Caco-2 (cell line): ENCODE results near the gene SLC31A2. TPM values are rescaled to one million over a fixed set of nuclear protein-coding genes. Genes with fewer than 3 reads are reported as not detected.

Source experiments
- BruUV-seq: library from RNA; stranded (reverse); fragments of 400-500 nt; replicated peaks from 2 replicates; lab custom pipeline; 2021; lab: Mats Ljungman, UMichigan
- CTCF ChIA-PET: fragments of 300-600 bp; sonication (Branson Sonifier 250); formaldehyde crosslinking; loops from one replicate; lab custom pipeline; 2022; ENCODE audit warnings: antibody characterized with exemption; lab: Charles Lee
- POLR2A ChIA-PET: fragments of 300-600 bp; sonication (Branson Sonifier 250); formaldehyde crosslinking; loops from one replicate; lab custom pipeline; 2022; ENCODE audit warnings: antibody characterized with exemption; lab: Charles Lee
- DNase-seq, 2 experiments: peaks; one replicate each; pipeline versions ENCODE4 v3.0.0 to v3.0.0-alpha.2; 2020 to 2022
- H3K27me3 ChIP-seq: replicated peaks from 2 replicates; pipeline ENCODE4 v1.6.0; 2011; ENCODE audit warnings: low read length; ENCODE audit not compliant: control insufficient read depth, insufficient read depth
- H3K36me3 ChIP-seq: 2 replicates; pipeline ENCODE4 v1.5.1; 2011; ENCODE audit warnings: low read length; ENCODE audit not compliant: control insufficient read depth, insufficient read depth
- H3K4me1 ChIP-seq: fragments of 250-450 bp; sonication (Bioruptor Pico); 2 replicates; pipeline ENCODE4 v1.5.1; 2020; ENCODE audit warnings: mild to moderate bottlenecking
- H3K4me3 ChIP-seq: 2 replicates; pipeline ENCODE4 v1.5.1; 2011; ENCODE audit warnings: low read depth, mild to moderate bottlenecking, control low read depth, low read length
- H3K9me3 ChIP-seq: fragments of 250-450 bp; sonication (Bioruptor Pico); 2 replicates; pipeline ENCODE4 v1.5.1; 2020; ENCODE audit warnings: mild to moderate bottlenecking, moderate library complexity
- H3K27ac Mint-ChIP-seq: one replicate; pipeline ENCODE4 v1.8.0; 2022; ENCODE audit warnings: mixed read lengths; ENCODE audit not compliant: unreplicated experiment
- H3K27me3 Mint-ChIP-seq: one replicate; pipeline ENCODE4 v1.8.0; 2022; ENCODE audit warnings: mixed read lengths; ENCODE audit not compliant: insufficient read depth, unreplicated experiment
- H3K36me3 Mint-ChIP-seq: one replicate; pipeline ENCODE4 v1.8.0; 2022; ENCODE audit warnings: mild to moderate bottlenecking, mixed read lengths; ENCODE audit not compliant: insufficient read depth, unreplicated experiment
- H3K4me1 Mint-ChIP-seq: one replicate; pipeline ENCODE4 v1.8.0; 2022; ENCODE audit warnings: low read depth, mixed read lengths; ENCODE audit not compliant: unreplicated experiment
- H3K4me3 Mint-ChIP-seq: one replicate; pipeline ENCODE4 v1.8.0; 2022; ENCODE audit warnings: mild to moderate bottlenecking, moderate library complexity, mixed read lengths; ENCODE audit not compliant: unreplicated experiment
- H3K9me3 Mint-ChIP-seq: one replicate; pipeline ENCODE4 v1.8.0; 2022; ENCODE audit warnings: mixed read lengths; ENCODE audit not compliant: unreplicated experiment
- intact Hi-C: fragments of 100-400 bp; cut with micrococcal nuclease; formaldehyde crosslinking; loops from one replicate; pipeline ENCODE4 v1.10.0; 2022; ENCODE audit not compliant: unreplicated experiment
- total RNA-seq: library from RNA; stranded (reverse); gene quantifications from 2 replicates; pipeline ENCODE4 v1.2.3, GENCODE V29; 2022
- TF ChIP-seq, protein P1 (sequence below), 2 experiments: fragments of 200-600 bp in 1 of 2; IDR thresholded peaks; 1 replicate in 1 of 2; 2 replicates in 1 of 2; pipeline versions ENCODE4 v1.5.1 to v1.8.0; 2011 to 2022; ENCODE audit warnings: antibody characterized with exemption in 1 of 2, control low read depth in 1 of 2, inconsistent platforms in 1 of 2, low read depth in 1 of 2, low read length in 1 of 2, mild to moderate bottlenecking in 1 of 2, moderate library complexity in 1 of 2; ENCODE audit not compliant: insufficient read depth in 1 of 2, severe bottlenecking in 1 of 2, unreplicated experiment in 1 of 2

Gene SLC31A2
- total RNA-seq, 1 experiment from 2014 or later, result 5.1 TPM

DNA sequence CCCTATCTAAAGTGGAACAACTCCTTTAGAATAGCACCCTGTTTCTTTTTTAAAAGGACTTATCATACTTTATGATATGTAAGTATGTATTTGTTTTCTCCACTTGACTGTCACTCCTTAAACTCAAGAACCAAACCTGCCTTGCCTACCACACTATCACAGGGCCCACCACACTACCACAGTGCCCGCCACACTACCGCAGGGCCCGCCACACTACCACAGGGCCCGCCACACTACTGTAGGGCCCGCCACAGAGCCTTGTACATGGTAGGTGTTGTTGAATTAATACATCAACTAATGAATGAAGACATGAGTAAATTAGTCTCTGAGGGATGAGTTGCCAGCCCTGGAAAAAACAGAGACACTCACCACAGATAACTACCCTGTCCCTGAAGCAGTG, 18.0 kb downstream of the SLC31A2 start:
- H3K9me3 ChIP-seq, result no peaks in the 10 kb centered on the region
- ChIA-PET POLR2A (no interaction called here), CTCF (interaction anchor here (0.6 kb wide), 1 partner anchor 35 kb away, joined by 3 read pairs; no protein-coding TSS in a partner anchor)
- intact Hi-C loops, result no loop called here
- Mint-ChIP-seq H3K4me1 (no peaks in the 10 kb centered on the region), H3K27ac (no peak overlapping the region), H3K27me3 (no peaks in the 10 kb centered on the region), H3K9me3 (no peaks in the 10 kb centered on the region), H3K4me3 (no peak overlapping the region), H3K36me3 (peaks cover 51% of the 10 kb centered on the region)
- no peak for DNase-seq
- H3K4me3 ChIP-seq, result no peak overlapping the region
- TF ChIP-seq, protein P1, sequence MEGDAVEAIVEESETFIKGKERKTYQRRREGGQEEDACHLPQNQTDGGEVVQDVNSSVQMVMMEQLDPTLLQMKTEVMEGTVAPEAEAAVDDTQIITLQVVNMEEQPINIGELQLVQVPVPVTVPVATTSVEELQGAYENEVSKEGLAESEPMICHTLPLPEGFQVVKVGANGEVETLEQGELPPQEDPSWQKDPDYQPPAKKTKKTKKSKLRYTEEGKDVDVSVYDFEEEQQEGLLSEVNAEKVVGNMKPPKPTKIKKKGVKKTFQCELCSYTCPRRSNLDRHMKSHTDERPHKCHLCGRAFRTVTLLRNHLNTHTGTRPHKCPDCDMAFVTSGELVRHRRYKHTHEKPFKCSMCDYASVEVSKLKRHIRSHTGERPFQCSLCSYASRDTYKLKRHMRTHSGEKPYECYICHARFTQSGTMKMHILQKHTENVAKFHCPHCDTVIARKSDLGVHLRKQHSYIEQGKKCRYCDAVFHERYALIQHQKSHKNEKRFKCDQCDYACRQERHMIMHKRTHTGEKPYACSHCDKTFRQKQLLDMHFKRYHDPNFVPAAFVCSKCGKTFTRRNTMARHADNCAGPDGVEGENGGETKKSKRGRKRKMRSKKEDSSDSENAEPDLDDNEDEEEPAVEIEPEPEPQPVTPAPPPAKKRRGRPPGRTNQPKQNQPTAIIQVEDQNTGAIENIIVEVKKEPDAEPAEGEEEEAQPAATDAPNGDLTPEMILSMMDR (IDR thresholded peaks at IDR 0.05; ENCODE audit: insufficient read depth in 1 of 2, low read depth in 1 of 2, low read length in 1 of 2, severe bottlenecking in 1 of 2, unreplicated experiment in 1 of 2), result no peak
- H3K36me3 ChIP-seq, result peaks cover 4% of the 10 kb centered on the region; the same call in 1 of the 2 replicates
- no TSS peak for BruUV-seq
- no peaks in the 10 kb centered on the region for H3K4me1 ChIP-seq
- no peaks in the 10 kb centered on the region for H3K27me3 ChIP-seq

DNA sequence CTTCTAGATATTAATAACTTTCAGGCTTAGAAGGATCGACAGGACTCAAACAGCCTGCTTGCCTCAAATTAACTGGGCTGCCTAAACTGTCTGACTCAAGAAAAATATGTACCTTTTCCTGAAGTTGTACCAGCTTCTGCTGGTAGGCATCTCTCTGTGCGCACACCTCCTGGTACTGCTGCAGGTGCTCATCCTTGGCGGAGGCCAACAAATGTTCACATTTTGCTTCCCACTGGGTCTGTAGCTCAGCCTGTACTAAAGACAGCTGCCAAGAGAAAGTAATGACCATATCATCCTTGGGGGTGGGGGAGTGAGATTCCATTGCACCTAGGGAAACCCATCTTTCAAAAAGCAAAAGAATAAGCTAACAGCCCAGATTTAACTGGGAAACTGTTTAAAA, 22.5 kb downstream of the SLC31A2 start:
- Mint-ChIP-seq H3K27ac (no peak overlapping the region), H3K9me3 (no peaks in the 10 kb centered on the region), H3K4me3 (no peak overlapping the region), H3K36me3 (peaks cover 75% of the 10 kb centered on the region), H3K27me3 (no peaks in the 10 kb centered on the region), H3K4me1 (no peaks in the 10 kb centered on the region)
- ChIA-PET CTCF (no interaction called here), POLR2A (no interaction called here)
- TF ChIP-seq, protein P1 (IDR thresholded peaks at IDR 0.05; ENCODE audit: insufficient read depth in 1 of 2, low read depth in 1 of 2, low read length in 1 of 2, severe bottlenecking in 1 of 2, unreplicated experiment in 1 of 2), result no peak
- no peaks in the 10 kb centered on the region for H3K4me1 ChIP-seq
- no peak overlapping the region for H3K4me3 ChIP-seq
- H3K27me3 ChIP-seq, result no peaks in the 10 kb centered on the region
- no peaks in the 10 kb centered on the region; the same call in 1 of the 2 replicates for H3K9me3 ChIP-seq
- BruUV-seq, result no TSS peak
- peaks cover 3% of the 10 kb centered on the region; the same call in 1 of the 2 replicates for H3K36me3 ChIP-seq
- intact Hi-C loops, result no loop called here
- no peak for DNase-seq

DNA sequence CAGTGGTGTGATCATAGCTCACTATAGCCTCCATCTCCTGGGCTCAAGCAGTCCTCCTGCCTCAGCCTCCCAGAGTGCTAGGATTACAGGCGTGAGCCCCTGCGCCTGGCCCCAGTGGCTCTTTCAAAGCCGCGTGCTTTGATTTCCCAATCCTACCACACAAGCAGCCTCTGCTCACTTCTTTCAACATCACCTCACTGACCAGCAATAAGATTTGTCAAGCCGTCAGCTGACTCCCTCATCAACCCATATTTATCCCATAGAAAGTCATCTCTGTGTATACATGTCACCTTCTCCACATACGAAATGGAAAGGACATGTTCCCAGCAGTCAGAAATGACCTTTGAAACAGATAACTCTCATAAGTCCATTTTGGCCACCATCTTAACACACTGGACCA, 26.0 kb downstream of the SLC31A2 start:
- no peaks in the 10 kb centered on the region for H3K27me3 Mint-ChIP-seq
- H3K36me3 ChIP-seq, result peaks cover 2% of the 10 kb centered on the region; the same call in 1 of the 2 replicates
- peaks cover 57% of the 10 kb centered on the region for H3K36me3 Mint-ChIP-seq
- CTCF ChIA-PET, result interaction anchor here (1.0 kb wide), 1 partner anchor 44 kb away, joined by 3 read pairs; the partner anchor contains the start of genes FKBP15 and SLC31A1
- no peaks in the 10 kb centered on the region for H3K4me1 Mint-ChIP-seq
- H3K27me3 ChIP-seq, result no peaks in the 10 kb centered on the region
- no peak overlapping the region for H3K27ac Mint-ChIP-seq
- H3K4me3 Mint-ChIP-seq, result no peak overlapping the region
- no peaks in the 10 kb centered on the region for H3K9me3 Mint-ChIP-seq
- no peak for DNase-seq
- H3K9me3 ChIP-seq, result no peaks in the 10 kb centered on the region; the same call in 1 of the 2 replicates
- TF ChIP-seq, protein P1 (IDR thresholded peaks at IDR 0.05; ENCODE audit: insufficient read depth in 1 of 2, low read depth in 1 of 2, low read length in 1 of 2, severe bottlenecking in 1 of 2, unreplicated experiment in 1 of 2), result no peak
- BruUV-seq, result no TSS peak
- POLR2A ChIA-PET, result no interaction called here
- H3K4me3 ChIP-seq, result no peak overlapping the region
- no peaks in the 10 kb centered on the region for H3K4me1 ChIP-seq
- intact Hi-C loops, result no loop called here
